ENCODE measurements around the gene NRG4. TPM values are rescaled to one million over a fixed set of nuclear protein-coding genes. Genes with fewer than 3 reads are reported as not detected.

Gene NRG4
- total RNA-seq, 1 experiment from 2014 or later, result not detected

GRCh38 chr15:75947092-75947491 is 65.1 kb downstream of the NRG4 start:
- no peak overlapping the region for H3K27ac Mint-ChIP-seq
- no peak overlapping the region for H2BK120ac ChIP-seq (ENCODE audit: low read depth, low read length, poor library complexity, severe bottlenecking)
- peaks cover 0 to 2% (median 0%) of the 10 kb centered on the region in 3 experiments; a peak in 2 of 7 replicates for H3K36me3 Mint-ChIP-seq (ENCODE audit: insufficient read depth in 1 of 3, low read depth in 3 of 3)
- H3K9me3 Mint-ChIP-seq, result peaks cover 3% of the 10 kb centered on the region in 2 experiments; a peak in 3 of 5 replicates
- H2BK12ac ChIP-seq (ENCODE audit: insufficient read length, low read depth, low read length), result no peak overlapping the region
- H3K4ac ChIP-seq (ENCODE audit: low read depth, low read length), result no peak overlapping the region
- H3K79me1 ChIP-seq (ENCODE audit: insufficient read depth, low read depth, low read length, poor library complexity, severe bottlenecking), result no peaks in the 10 kb centered on the region
- WGBS (ENCODE audit: extremely low coverage, insufficient read length, low lambda C conversion rate), result no CpG with 5 or more reads among the region's 1 CpG
- H3K18ac ChIP-seq (ENCODE audit: insufficient read length, low read depth, low read length), result no peak overlapping the region
- H2AK5ac ChIP-seq (ENCODE audit: insufficient read length, low read length), result no peak overlapping the region
- no peaks in the 10 kb centered on the region for H3K23me2 ChIP-seq (ENCODE audit: insufficient read length, low read depth, low read length, poor library complexity, severe bottlenecking)
- no peaks in the 10 kb centered on the region for H3K4me1 ChIP-seq (ENCODE audit: insufficient read depth, low read length)
- TF ChIP-seq CTCF (conservative IDR thresholded peaks at IDR 0.05), result no peak
- no peak overlapping the region for H3T11ph ChIP-seq (ENCODE audit: low read length)
- H3K14ac ChIP-seq (ENCODE audit: insufficient read depth, low read length), result no peak overlapping the region
- no peak overlapping the region for H4K91ac ChIP-seq (ENCODE audit: insufficient read length, low read depth, low read length)
- H3K56ac ChIP-seq (ENCODE audit: insufficient read length, low read depth, low read length), result no peak overlapping the region
- H3K27me3 ChIP-seq (ENCODE audit: insufficient read depth, low read length), result no peaks in the 10 kb centered on the region
- H3K9me3 ChIP-seq (ENCODE audit: control insufficient read depth, low read depth, low read length), result no peaks in the 10 kb centered on the region
- no peak overlapping the region for H3K4me2 ChIP-seq (ENCODE audit: insufficient read depth, insufficient read length, low read length)
- H3K9ac ChIP-seq (ENCODE audit: extremely low read depth, insufficient read length, low read length), result no peak overlapping the region
- no peak overlapping the region for H4K8ac ChIP-seq (replicated peaks; ENCODE audit: insufficient read length, low read depth, low read length)
- no peaks in the 10 kb centered on the region for H3K79me2 ChIP-seq (ENCODE audit: insufficient read depth, low read length)
- no peaks in the 10 kb centered on the region for H3K4me1 Mint-ChIP-seq
- H2BK5ac ChIP-seq (ENCODE audit: insufficient read length, low read length), result no peak overlapping the region
- H2BK15ac ChIP-seq (ENCODE audit: low read depth, low read length), result no peak overlapping the region
- no peak overlapping the region for H3K27ac ChIP-seq (ENCODE audit: insufficient read length, low read depth, low read length)
- H3K4me3 Mint-ChIP-seq, result no peak overlapping the region
- peak overlapping the region; percentile 26 for H2BK20ac ChIP-seq (ENCODE audit: low read depth, low read length, poor library complexity, severe bottlenecking)
- DNase-seq, result no peak
- H3K27me3 Mint-ChIP-seq (ENCODE audit: low read depth), result peaks cover 3% of the 10 kb centered on the region; the same call in 1 of the 2 replicates
- H3K23ac ChIP-seq (ENCODE audit: insufficient read length, low read depth, low read length), result no peak overlapping the region
- no peaks in the 10 kb centered on the region for H4K20me1 ChIP-seq (ENCODE audit: control insufficient read depth, insufficient read depth, insufficient read length)
- no peak overlapping the region for H2AFZ ChIP-seq (ENCODE audit: low read length)
- no peak overlapping the region for H4K5ac ChIP-seq (ENCODE audit: insufficient read length, low read depth, low read length)

All from H9 (cell line).